HG02885 (cell line): ENCODE data around the gene ASCC2.

Experiments used
- ATAC-seq: cut with Tn5 transposase; IDR thresholded peaks from one replicate; pipeline ENCODE4 v1.9.1; 2021; ENCODE audit warnings: mild to moderate bottlenecking; ENCODE audit not compliant: unreplicated experiment, poor library complexity

The ASCC2 gene

GRCh38 chr22:29790061-29790460 is 48.0 kb downstream of the ASCC2 start:
- no peak for ATAC-seq

- ATAC-seq, result no peak
Measured at GRCh38 chr22:29788339-29789279, 49.5 kb downstream of the ASCC2 start.

DNA sequence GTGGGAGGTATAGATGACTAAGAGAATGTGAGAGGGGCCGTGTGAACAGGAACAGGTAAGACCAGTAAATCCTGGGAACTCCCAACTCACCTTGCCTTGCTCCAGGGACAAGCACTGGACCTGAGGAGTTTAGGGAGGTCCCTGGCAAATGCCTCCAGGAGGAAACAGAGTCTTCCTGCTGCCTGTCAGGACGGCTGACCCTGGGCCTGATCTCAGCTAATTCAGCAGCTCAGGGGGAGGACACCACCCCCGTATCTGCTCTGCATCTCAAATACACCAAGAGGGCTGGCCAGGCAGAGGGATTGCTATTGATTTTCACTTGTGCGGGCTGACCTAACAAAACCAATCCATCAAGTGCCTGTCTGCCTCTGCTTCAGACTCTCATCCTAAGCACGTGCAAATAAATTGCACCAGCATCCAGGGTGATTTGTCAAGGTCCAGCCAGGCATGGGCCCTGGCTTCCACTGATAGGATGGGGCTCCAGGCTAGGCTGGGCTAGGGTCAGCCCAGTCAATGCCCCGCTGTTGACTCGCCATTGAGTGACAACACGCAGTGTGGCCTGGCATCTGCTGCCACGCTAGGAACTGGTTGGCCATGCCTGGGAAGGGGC is 50.6 kb downstream of the ASCC2 start:
- ATAC-seq, result no peak

- no peak for ATAC-seq
Measured at GRCh38 chr22:29786031-29786430, 52.0 kb downstream of the ASCC2 start.

- no peak for ATAC-seq
Measured at GRCh38 chr22:29784451-29785361, 53.4 kb downstream of the ASCC2 start.

DNA sequence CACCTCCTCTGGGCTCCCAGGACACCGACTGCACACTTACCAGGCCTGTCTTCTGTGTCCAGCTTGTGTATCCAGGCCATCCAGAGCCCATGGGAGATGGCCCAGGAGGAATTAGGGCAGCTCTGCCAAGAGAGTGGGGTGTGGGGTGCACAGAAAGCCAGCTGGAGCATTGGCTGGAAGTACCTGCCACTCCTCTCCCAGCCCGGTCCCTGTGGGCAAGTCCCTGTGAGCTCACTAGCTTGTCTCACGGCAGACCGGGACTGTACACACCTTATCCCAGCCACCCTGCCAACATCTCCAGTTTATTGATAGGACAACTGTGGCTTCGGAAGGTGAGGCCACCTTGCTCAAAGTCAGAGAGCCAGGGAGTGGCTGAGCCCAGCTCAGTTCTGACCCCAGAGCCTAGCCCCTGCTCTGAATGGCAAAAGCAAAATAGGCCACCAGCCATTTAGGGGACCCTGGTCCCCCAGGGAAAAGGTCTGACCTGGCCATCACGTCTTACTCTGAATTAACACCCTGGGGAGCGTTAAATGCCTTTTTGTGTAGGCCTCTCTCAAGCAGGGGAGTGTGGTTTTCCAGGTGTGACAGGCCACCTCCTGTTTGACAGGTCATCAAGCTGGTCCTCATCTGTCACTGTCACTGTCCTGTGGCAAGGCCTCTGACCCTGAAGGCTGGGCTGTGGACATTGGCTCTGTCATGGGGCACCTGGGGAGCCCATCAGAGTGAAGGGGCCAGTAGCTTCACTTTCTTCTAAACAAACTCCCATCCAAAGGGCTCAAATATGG is 55.8 kb downstream of the ASCC2 start:
- ATAC-seq, result no peak

GRCh38 chr22:29780748-29781676 is 57.1 kb downstream of the ASCC2 start:
- ATAC-seq, result no peak

DNA sequence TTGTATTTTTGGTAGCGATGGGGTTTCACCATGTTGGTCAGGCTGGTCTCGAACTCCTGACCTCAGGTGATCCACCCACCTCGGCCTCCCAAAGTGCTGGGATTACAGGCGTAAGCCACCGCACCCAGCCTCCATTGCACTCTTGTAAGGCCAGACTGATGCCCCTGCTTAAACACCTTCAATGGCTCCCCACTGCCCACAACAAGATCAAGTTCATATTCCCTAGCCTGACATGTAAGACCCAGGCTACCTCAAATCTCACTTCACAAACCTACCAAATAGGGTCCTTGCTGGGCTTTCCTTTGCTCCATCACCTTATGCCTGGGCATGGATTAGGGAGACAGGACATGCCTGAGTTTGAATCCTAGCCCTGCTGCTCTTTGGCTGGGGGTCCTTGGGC is 57.9 kb downstream of the ASCC2 start:
- ATAC-seq, result no peak

DNA sequence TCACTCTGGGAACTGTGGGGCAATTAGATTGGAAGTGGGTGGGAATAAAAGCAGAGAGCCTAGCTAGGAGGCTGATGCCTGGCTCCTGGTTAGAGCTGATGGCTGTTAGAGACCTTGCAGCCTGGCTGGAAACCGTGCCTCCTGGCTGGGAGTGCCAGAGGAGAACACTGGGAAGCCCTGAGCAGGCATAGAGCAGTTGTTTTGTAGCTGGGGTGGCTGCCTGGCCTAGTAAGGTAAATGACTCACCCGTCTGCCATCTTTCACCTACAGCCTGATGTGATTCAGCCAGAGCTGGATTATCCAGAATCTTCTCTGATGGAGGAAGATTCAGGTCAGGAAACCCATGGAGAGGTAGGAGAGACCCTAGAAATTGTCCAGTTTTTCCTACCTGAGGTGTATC is 64.8 kb downstream of the ASCC2 start:
- ATAC-seq, result no peak

- no peak for ATAC-seq
Measured at GRCh38 chr22:29772170-29772641, 65.9 kb downstream of the ASCC2 start.

- ATAC-seq, result no peak
Measured at GRCh38 chr22:29769723-29770321, 68.3 kb downstream of the ASCC2 start.

GRCh38 chr22:29768052-29768693 is 69.9 kb downstream of the ASCC2 start:
- no peak for ATAC-seq

DNA sequence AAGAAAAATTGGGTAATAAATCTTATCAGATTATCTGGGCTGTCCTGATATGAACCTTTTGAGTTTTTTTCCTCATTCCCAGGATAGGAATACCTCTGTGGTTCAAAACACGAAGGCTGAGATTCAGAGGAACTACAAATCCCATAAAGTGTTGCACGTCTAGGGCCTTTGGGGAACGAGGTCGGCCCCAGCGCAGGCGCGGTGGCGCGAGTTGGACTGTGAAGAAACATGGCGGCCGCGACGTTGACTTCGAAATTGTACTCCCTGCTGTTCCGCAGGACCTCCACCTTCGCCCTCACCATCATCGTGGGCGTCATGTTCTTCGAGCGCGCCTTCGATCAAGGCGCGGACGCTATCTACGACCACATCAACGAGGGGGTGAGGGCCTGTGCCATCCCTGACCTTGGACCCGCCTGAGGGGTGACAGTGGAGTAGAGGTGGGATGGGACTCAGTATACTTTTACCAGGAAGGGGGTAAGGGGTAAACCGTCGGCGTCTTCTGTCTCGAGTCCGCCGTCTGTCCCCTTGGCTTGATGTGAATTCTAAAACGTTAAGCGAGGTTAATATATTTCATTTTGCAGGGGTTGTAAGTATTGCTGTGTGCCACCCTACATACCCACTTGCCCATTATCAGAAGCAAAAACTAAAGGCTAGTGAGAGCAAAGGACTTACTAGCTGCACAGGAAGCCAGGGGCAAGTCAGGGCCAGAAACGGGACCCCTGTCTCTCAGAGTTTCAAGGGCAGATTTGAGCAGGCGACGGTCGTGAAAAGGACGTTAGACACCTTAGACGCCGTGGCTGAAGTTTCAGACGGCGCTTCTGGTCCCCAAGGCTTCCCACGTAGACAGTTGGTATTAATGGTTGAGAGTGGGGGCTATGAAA is 70.7 kb downstream of the ASCC2 start, which contains the start of gene UQCR10:
UQCR10 (plus strand) TSS at position 199 of the 881 bp plus-strand sequence; CDS start at position 229, 30 bp downstream.
- ATAC-seq, result peak; percentile 66

DNA sequence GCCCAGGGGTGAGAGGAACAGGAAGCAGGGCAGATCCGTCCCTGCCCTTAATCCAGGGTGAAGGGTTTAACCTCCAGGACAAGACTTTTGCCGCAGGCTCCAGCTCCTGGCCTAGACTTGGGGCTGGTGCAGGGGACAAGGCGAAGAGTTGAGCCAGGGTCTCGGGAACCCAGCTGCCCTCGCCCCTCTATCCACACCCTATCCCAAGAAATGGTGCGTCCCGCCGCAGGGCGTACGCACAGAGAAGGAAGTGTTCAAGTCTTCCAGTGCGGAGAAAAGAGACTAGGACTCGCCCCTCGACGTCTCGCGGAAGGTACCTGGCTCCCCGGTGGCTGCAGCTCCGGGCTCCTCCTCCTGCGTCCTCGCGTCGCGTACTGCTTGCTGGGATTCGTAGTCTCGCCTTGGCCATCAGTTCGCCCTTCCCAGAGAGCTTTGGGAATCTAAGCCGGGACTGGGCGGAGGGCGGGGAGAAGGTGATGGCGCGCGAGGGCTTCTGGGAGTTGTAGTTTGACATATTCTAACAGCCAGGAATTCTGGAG is 71.4 kb downstream of the ASCC2 start, which contains the start of gene ZMAT5:
ZMAT5 (minus strand) TSS at position 376 of the 539 bp plus-strand sequence. CDS start 18,463 bp downstream, outside the sequence.
- peak; percentile 91 for ATAC-seq

GRCh38 chr22:29765905-29766631 is 72.0 kb downstream of the ASCC2 start:
- ATAC-seq, result peak; percentile 11

- no peak for ATAC-seq
Measured at GRCh38 chr22:29762263-29762662, 75.8 kb downstream of the ASCC2 start.
